Osteocyte (in vitro differentiated cells): Measurements from ENCODE around the gene STC2. TPM values are rescaled to one million over a fixed set of nuclear protein-coding genes. Genes with fewer than 3 reads are reported as not detected.

Experiments used
- DNase-seq: peaks from one replicate; pipeline ENCODE4 v3.0.0; 2021; ENCODE audit warnings: mixed read lengths; ENCODE audit not compliant: unreplicated experiment; ENCODE audit errors: extremely low spot score
- H3K27ac Mint-ChIP-seq: one replicate; pipeline ENCODE4 v1.8.0; 2021; ENCODE audit warnings: mild to moderate bottlenecking, mixed read lengths; ENCODE audit not compliant: unreplicated experiment
- H3K27me3 Mint-ChIP-seq: one replicate; pipeline ENCODE4 v1.8.0; 2021; ENCODE audit warnings: mixed read lengths; ENCODE audit not compliant: unreplicated experiment
- H3K36me3 Mint-ChIP-seq: one replicate; pipeline ENCODE4 v1.8.0; 2021; ENCODE audit warnings: mixed read lengths; ENCODE audit not compliant: unreplicated experiment
- H3K4me1 Mint-ChIP-seq: one replicate; pipeline ENCODE4 v1.8.0; 2021; ENCODE audit warnings: mixed read lengths; ENCODE audit not compliant: unreplicated experiment
- H3K4me3 Mint-ChIP-seq: one replicate; pipeline ENCODE4 v1.8.0; 2021; ENCODE audit warnings: mild to moderate bottlenecking, moderate library complexity, mixed read lengths; ENCODE audit not compliant: unreplicated experiment
- H3K9me3 Mint-ChIP-seq: one replicate; pipeline ENCODE4 v1.8.0; 2021; ENCODE audit warnings: mixed read lengths; ENCODE audit not compliant: unreplicated experiment
- CTCF ChIP-seq: fragments of 200-600 bp; sonication (generic); IDR thresholded peaks from 2 replicates; pipeline ENCODE4 v1.5.0; 2021; ENCODE audit warnings: antibody characterized with exemption, mild to moderate bottlenecking, moderate library complexity
- total RNA-seq: library from RNA; stranded (reverse); gene quantifications from 2 replicates; pipeline ENCODE4 v1.2.1, GENCODE V29; 2021

STC2 gene
- total RNA-seq, 1 donor from 2014 or later, result 334 TPM

DNA sequence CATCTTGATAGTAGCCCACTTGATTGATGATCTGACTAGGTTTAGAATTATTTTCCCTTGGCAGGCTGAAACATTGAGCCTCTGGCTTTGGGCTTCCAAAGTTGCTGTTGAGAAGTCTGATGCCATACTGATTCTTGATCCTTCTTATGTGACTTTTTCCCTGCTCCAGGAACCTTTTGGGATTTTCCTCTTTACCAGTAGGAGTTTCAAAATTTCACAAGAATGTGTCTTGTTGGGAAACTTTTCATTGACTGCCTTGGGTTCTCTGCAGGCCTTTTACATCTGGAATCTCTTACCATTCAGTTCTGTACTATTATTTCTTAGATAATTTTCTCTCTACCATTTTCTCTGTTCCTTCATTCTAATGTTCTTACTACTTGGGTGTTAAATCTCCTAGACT, 20.0 kb downstream of the STC2 start:
- no peak for TF ChIP-seq CTCF
- Mint-ChIP-seq H3K9me3 (no peaks in the 10 kb centered on the region), H3K4me1 (peaks cover 47% of the 10 kb centered on the region), H3K36me3 (no peaks in the 10 kb centered on the region), H3K4me3 (no peak overlapping the region), H3K27ac (no peak overlapping the region), H3K27me3 (no peaks in the 10 kb centered on the region)
- no peak for DNase-seq

DNA sequence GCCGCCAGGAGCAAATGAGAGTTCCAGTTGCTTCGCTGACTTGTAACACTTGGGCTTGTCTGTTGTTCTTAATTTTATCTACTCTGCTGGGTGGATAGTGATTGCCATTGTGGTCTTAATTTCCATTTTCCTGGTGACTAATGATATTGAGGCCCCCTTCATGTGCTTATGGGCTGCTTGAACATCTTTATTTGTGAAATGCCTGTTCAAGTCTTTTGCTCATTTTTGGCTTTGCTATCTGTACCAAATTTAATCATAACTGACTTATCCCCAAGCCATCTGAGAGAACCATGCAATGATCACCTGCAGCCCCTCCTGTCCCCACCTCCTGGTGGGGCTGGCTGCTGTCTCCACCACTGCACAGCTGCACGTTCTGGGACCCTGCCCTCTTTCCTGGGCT, 20.5 kb downstream of the STC2 start:
- DNase-seq, result no peak
- TF ChIP-seq CTCF, result no peak
- H3K4me1 Mint-ChIP-seq, result peaks cover 47% of the 10 kb centered on the region
- no peaks in the 10 kb centered on the region for H3K9me3 Mint-ChIP-seq
- H3K4me3 Mint-ChIP-seq, result no peak overlapping the region
- no peak overlapping the region for H3K27ac Mint-ChIP-seq
- H3K27me3 Mint-ChIP-seq, result no peaks in the 10 kb centered on the region
- H3K36me3 Mint-ChIP-seq, result no peaks in the 10 kb centered on the region

DNA sequence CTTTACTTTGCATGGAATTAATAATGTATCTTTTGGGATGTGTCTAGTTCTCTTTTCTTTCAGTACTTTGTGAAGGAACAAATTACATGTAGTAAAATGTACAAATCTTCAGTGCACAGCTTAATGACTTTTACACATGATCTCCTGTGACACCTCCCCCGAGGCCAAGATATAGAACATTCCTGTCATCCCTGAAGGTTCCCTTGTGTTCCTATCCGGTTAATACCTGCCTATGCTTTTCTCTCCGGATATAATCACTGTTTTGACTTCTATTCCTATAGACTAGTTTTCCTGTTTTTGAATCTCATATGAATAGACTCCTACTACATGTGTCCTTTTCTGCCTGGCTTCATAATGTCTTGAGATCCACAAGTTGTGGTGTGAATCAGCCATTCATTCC, 21.5 kb downstream of the STC2 start:
- H3K27me3 Mint-ChIP-seq, result no peaks in the 10 kb centered on the region
- H3K4me3 Mint-ChIP-seq, result no peak overlapping the region
- H3K27ac Mint-ChIP-seq, result no peak overlapping the region
- peaks cover 47% of the 10 kb centered on the region for H3K4me1 Mint-ChIP-seq
- TF ChIP-seq CTCF, result no peak
- no peak for DNase-seq
- no peaks in the 10 kb centered on the region for H3K9me3 Mint-ChIP-seq
- no peaks in the 10 kb centered on the region for H3K36me3 Mint-ChIP-seq

DNA sequence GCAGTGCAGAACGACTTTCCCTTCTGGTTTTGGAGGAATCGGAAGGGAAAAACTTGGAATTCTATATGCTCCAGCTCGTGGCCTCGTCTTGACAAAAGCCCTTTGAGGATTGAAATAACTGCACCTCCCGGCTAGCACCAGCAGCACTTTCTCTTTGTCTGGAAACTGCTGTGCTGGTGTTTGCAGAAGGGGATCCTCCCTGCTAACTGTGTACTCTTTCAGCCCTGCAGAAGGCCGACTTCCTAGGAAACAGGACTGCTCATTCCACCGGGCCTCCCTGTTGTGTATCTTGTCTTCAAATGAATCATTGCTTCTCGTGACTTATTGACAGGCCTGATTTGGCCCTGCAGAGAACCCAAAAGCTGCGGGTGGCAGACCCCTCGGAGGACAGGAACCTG, 23.6 kb downstream of the STC2 start:
- no peak for TF ChIP-seq CTCF
- no peaks in the 10 kb centered on the region for H3K36me3 Mint-ChIP-seq
- no peaks in the 10 kb centered on the region for H3K9me3 Mint-ChIP-seq
- peaks cover 33% of the 10 kb centered on the region for H3K4me1 Mint-ChIP-seq
- DNase-seq, result no peak
- H3K27ac Mint-ChIP-seq, result peak overlapping the region; percentile 44
- no peak overlapping the region for H3K4me3 Mint-ChIP-seq
- no peaks in the 10 kb centered on the region for H3K27me3 Mint-ChIP-seq

DNA sequence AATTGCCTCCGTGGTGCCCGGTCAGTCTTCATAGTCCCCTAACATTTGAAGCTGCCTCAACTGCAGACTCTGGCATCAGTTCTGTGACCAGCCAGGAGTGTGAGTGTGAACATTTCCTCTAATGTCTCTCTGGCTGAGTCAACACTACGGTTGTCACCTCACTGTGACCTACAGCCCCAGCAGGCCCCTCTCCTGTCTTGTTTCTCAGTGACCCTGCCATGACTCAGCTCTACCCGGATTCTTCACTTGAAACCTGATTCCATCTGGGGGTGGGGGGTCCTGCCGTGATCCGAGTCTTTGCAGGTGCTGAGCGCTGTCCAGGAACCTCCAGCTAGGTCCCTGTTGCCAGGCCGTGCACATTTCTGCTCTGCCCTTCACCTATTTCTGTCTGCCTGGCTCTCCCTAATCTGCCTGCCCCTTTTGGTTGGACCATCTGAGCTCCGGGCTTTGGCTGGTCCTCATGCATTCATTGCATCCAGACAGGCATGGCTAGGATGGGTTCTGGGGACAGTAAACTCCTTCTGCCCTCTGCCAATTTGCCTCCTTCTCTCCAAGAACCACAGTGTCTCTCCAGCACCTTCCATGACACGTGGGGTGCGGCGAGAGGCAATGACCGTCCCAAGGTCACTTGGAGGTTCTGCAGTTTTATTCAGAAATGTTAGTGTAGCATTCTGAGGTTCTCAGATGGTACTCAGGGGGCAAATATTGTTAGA, 24.2 kb downstream of the STC2 start:
- Mint-ChIP-seq H3K36me3 (no peaks in the 10 kb centered on the region), H3K4me3 (peak overlapping the region; percentile 32), H3K27me3 (no peaks in the 10 kb centered on the region), H3K27ac (no peak overlapping the region), H3K4me1 (peaks cover 34% of the 10 kb centered on the region), H3K9me3 (no peaks in the 10 kb centered on the region)
- no peak for DNase-seq
- no peak for TF ChIP-seq CTCF
